ENCODE results near the gene DOLPP1.

DNA sequence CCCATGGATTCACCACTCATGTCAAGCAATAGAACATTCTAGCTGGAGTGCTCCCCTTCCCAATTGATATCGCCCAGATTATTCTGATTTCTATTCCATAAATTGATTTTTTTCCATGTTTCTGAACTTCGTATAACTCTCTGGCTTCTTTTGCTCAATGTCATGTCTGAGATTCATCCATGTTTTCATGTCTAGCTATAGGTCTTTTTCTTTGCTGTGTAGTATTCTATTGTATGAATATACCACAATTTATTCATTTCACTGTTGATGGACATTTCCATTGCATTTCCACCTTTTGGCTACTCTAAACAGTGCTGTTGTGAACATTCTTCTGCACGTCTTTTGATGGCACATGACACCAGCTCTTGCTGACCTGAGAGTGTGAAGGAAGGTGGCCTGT lies 49.9 kb downstream of the DOLPP1 start:
- TF ChIP-seq EZH2 (IDR thresholded peaks at IDR 0.05) (no peak), POLR2AphosphoS5 (IDR thresholded peaks at IDR 0.05; ENCODE audit: borderline replicate concordance, low read depth, low read length) (no peak), FOXP2 (optimal IDR thresholded peaks at IDR 0.05; ENCODE audit: control extremely low read depth, extremely low read length, insufficient read depth) (no peak)
